HT1080 (cell line): ENCODE data around the gene PTPRN2. TPM values are rescaled to one million over a fixed set of nuclear protein-coding genes. Genes with fewer than 3 reads are reported as not detected.

Experiments used
- DNase-seq: peaks from one replicate; pipeline ENCODE4 v3.0.0-alpha.2; 2015; ENCODE audit warnings: low read depth
- total RNA-seq: library from RNA; depleted of rRNA; stranded (reverse); fragments of >200 nt; shearing (Covaris generic); gene quantifications from 2 replicates; pipeline ENCODE4 v1.2.3, GENCODE V29; 2014

The PTPRN2 gene
- total RNA-seq, 1 experiment from 2014 or later = 0.31 TPM

GRCh38 chr7:157813741-157814661 is 773.6 kb downstream of the PTPRN2 start:
- DNase-seq = no peak

DNA sequence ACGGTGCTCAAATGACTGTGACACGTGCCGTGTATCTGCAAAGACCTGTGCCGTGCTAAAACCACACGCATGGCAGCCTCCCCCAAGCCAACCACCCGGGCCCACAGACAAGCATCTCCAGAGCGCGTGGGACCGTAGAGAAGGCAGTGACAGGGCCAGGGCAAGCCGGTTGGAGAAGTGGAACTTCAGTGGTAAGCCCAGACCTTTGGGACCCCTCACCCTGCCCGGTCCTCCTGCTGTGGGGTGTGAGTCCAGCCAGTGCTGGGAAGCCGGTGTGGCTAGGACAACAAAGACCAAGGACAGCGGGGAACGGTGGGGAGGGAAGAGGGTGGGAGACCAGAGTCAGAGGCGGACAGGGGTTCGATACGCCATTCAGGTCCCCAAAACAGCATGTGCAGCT is 774.6 kb downstream of the PTPRN2 start:
- no peak for DNase-seq

- DNase-seq = no peak
Observed at GRCh38 chr7:157811946-157812345, 775.7 kb downstream of the PTPRN2 start.

DNA sequence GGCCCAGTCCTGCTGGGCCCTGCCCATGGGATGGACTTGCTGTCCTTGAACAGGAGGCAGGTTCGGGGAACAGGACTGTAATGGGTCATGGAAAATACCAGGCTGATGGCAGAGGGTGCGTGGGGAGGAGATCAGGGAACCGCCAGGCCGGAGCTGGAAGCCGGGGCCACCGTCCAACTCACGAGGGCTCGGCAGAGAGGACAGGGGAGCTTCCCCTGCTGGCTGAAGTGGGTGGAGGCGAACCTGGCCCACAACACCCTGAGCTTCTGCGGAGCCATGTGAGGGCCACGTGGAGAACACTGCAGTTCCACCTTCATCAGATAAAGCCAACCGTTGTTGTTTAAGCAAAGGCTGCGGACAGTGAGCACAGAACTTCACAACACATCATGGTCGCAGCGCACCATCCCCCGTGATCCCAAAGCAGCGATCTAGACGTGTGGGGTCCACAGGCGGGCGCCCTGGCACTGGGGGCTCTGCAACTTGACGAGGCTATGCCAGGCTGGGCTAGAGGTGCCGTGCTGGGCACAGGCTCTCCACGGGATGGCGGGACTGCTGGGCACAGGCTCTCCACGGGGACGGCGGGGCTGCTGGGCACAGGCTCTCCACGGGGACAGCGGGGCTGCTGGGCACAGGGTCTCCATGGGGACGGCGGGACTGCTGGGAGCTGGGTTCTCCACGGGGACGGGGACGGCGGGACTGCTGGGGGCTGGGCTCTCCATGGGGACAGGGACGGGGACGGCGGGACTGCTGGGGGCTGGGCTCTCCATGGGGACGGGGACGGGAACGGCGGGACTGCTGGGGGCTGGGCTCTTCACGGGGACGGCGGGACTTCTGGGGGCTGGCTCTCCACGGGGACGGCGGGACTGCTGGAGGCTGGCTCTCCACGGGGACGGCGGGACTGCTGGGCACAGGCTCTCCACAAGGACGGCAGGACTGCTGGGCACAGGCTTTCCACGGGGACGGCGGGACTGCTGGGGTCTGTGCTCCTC is 777.5 kb downstream of the PTPRN2 start:
- no peak for DNase-seq

DNA sequence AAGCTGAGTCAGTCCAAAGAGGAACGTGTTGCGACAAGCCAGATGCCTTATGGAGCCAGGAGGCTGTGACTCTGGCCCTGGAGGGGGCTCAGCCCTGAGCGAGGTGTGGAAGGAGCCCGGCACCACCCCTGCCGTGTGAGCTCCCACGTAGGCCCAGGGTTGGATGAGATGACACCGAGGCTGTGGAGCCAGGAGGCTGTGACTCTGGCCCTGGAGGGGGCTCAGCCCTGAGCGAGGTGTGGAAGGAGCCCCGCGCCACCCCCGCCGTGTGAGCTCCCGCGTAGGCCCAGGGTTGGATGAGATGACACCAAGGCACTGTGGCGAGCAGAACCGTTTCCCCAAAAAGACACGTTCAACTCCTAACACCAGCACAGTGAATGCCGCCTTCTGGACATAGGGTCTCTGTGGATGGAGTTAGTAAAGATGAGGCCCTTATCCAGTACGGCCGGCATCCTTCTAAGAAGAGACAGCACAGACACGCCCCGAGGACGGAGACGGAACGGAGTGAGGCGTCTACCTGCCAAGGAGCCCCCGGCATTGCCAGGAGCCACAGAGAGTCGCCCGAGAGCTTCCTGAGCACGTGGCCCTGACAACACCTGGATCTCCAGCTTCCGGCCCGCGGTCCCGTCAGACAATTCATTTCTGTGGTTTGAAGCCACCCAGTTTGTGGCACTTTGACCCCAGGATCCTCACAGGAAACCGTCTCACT is 778.3 kb downstream of the PTPRN2 start:
- DNase-seq = no peak

GRCh38 chr7:157808042-157808441 is 779.6 kb downstream of the PTPRN2 start:
- DNase-seq = no peak

- DNase-seq = no peak
Observed at GRCh38 chr7:157807510-157807909, 780.1 kb downstream of the PTPRN2 start.

DNA sequence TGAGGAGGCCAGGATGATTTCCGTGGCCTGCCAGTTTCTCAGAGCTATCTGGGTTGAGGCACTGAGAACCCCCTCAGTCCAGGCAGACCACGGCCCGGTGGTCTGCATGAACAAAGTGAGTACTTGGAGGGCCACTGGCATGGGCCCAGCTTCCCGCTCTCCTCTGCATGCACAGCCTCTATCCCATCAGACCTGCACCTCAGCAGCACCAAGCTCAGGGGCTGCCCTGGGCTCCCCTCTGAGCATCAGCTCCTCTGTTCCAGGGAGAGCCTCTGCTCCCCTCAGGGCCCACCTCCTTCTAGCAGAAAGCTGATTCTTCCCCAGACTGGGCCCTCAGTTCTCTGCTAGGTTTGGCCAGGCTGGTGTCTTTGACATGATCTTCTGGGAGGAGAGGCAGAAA is 780.9 kb downstream of the PTPRN2 start:
- DNase-seq = no peak

- no peak for DNase-seq
Observed at GRCh38 chr7:157805713-157806112, 781.9 kb downstream of the PTPRN2 start.

DNA sequence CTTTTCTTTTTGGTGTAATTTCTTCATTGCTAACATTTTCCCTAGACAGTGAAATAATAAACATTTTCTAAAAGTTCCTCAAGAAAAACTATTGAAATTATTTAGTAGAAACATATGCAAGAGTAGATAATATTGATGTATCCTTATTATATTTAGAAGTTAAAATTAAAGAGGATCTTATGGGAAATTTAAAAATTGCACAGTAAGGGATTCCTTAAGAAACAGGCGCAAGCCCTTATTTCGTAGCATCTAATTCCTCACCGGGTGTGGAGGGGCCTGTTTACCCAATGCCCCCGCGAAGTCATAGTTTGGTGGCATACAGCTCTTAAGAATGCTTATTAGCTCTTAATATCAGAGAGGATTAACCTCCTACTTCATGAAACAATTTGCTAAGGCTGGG is 783.7 kb downstream of the PTPRN2 start:
- no peak for DNase-seq

GRCh38 chr7:157801971-157802675 is 785.5 kb downstream of the PTPRN2 start:
- no peak for DNase-seq

- no peak for DNase-seq
Observed at GRCh38 chr7:157801113-157801512, 786.5 kb downstream of the PTPRN2 start.

DNA sequence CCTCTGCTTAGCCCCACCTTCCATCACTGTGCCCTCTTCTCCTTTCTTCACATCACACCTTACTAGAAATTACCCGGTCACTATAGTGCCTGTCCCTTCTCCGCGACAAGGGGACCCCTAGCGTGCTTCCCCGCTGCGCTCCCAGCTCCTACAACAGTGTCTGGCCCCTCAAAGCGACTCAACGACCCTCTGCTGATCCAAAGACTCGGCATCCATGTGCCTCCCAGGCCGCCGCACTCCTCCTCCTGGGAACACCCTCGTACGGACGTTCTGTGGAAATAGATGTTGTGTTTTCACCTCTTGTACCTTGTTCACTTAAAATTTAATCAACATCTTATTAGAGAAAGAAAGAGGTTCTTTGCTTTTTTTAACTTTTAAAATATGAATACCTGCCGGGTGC is 787.3 kb downstream of the PTPRN2 start:
- no peak for DNase-seq

DNA sequence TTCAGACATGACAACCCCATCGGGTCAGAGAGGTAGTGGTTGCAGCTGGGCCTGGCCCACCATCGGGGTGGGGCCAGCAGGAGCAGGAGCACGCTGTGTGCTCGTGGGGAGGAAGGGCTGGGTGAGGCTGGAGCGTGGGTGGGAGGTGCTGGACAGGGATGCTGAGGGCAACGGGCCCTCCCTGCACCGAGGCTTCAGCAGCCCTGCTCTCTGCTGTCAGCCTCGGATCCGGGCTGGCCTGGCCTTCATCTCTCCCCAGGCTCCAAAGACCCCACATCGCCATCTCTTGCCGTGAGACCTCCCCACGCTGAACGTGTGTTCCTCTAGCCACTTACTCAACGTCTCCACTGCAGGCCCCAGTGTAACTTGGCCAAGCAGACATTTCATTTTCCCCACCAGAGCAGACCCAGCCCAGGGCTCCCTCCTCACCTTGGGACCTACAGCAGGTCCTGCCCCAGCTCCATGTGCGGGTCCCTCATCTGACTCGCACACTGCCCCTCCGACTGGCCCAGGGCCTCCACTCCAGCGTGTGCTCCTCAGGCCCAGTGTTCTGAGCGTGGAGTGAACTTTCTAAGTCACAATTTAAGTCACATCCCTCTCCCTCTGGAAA is 788.4 kb downstream of the PTPRN2 start:
- no peak for DNase-seq

- DNase-seq = no peak
Observed at GRCh38 chr7:157797361-157797760, 790.3 kb downstream of the PTPRN2 start.

GRCh38 chr7:157796846-157797245 is 790.8 kb downstream of the PTPRN2 start:
- no peak for DNase-seq

DNA sequence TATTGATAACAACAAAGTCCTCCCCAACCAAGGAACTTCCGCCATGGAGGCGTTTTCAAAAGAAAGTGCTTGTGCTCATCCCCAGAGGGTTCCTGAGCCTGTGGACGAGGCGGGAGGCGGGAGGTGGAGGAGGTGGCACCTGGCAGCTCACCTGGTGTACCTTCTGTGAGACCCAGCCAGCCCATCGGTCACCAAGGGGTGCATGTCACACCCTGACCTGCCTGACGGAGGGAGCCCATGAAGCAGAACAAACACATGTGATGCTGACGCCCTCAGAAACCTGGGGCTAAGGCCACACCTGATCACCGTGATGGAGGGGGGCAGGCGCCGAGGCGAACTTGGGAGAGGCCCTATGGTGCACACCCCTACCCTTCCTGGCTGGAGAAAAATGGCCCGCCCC is 792.0 kb downstream of the PTPRN2 start:
- DNase-seq = no peak

GRCh38 chr7:157795199-157795598 is 792.4 kb downstream of the PTPRN2 start:
- no peak for DNase-seq

DNA sequence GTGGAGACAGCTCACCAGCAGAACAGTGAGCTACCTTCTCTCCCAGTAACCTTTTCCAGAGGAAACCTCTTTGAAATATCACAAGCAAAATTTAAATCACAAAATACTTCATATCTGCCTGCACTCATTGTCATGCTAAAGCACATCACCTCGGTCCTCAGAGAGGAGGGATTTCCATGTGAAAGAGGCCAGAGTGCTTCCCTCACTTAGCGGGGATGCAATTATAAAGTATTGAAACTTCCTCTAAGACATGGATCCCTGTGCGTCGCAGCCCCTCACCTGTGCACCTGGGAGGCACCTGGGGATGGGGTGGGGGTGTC is 792.9 kb downstream of the PTPRN2 start:
- DNase-seq = no peak

DNA sequence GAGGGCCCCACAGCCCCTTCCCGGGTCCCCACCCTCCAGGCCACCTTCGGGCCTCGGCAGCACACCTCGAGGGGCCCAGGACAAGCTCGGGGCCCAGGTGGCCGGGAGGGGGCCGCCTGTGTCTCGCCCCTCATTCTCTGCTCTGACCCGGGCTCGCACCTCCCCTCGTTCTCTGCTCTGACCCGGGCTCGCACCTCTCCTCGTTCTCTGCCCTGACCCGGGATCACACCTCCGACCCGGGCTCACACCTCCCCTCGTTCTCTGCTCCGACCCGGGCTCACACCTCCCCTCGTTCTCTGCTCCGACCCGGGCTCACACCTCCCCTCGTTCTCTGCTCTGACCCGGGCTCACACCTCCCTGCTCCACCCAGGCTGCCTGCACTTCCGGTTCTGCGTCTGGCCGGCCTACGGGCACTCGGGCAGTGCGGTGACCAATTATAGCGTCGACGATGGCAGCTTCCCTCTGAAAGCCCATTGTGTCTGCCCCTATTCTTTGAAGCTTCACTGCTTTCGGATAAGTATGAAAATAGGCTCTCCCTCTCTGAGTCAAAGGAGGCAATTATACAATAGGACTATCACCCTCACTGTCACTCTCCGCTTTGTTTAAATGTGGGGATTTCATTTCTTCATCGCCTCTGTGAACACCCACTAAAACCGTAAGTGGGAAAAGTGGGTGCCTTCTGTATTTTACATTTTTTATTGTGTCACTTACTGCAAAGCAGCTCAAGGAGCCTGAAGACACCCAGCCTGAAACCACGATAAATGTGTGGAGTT is 793.5 kb downstream of the PTPRN2 start:
- no peak for DNase-seq
